Stimulated activated effector memory CD8-positive, alpha-beta T cell treated with anti-CD3 and anti-CD28 coated beads, Interleukin-12 subunit alpha, Interleukin-12 subunit beta, amount 100 ng/mL, for 72 hours (primary cell): ENCODE results near the gene C20orf144.

Experiments
- ATAC-seq: fragments of 150-1000 bp; cut with Tn5 transposase; 2 replicates; pipeline ENCODE4 v1.10.0; 2021
- DNase-seq, 2 donors: peaks; one replicate each; pipeline ENCODE4 v3.0.0; 2021 to 2022; ENCODE audit warnings: low spot score in 2 of 2
- H3K27ac Mint-ChIP-seq: one replicate; pipeline ENCODE4 v1.8.0; 2022; ENCODE audit warnings: mild to moderate bottlenecking, mixed read lengths
- H3K36me3 Mint-ChIP-seq: one replicate; pipeline ENCODE4 v1.8.0; 2022; ENCODE audit warnings: mild to moderate bottlenecking, mixed read lengths
- H3K4me1 Mint-ChIP-seq: one replicate; pipeline ENCODE4 v1.8.0; 2022; ENCODE audit warnings: mixed read lengths
- H3K4me3 Mint-ChIP-seq: one replicate; pipeline ENCODE4 v1.8.0; 2022; ENCODE audit warnings: mild to moderate bottlenecking, mixed read lengths
- H3K9me3 Mint-ChIP-seq: one replicate; pipeline ENCODE4 v1.8.0; 2022; ENCODE audit warnings: mixed read lengths

The C20orf144 gene

GRCh38 chr20:33676652-33677645, 14.8 kb downstream of the C20orf144 start:
- DNase-seq (no peak), ATAC-seq (no peak)
- Mint-ChIP-seq H3K4me1 (peaks cover 67% of the 10 kb centered on the region), H3K36me3 (peaks cover 62% of the 10 kb centered on the region), H3K27ac (no peak overlapping the region), H3K9me3 (no peaks in the 10 kb centered on the region), H3K4me3 (no peak overlapping the region)

GRCh38 chr20:33677991-33678702, 16.0 kb downstream of the C20orf144 start:
- peaks cover 68% of the 10 kb centered on the region for H3K4me1 Mint-ChIP-seq
- no peak for DNase-seq
- H3K36me3 Mint-ChIP-seq: peaks cover 73% of the 10 kb centered on the region
- peak overlapping the region; percentile 83 for H3K27ac Mint-ChIP-seq
- no peak overlapping the region for H3K4me3 Mint-ChIP-seq
- no peak for ATAC-seq
- no peaks in the 10 kb centered on the region for H3K9me3 Mint-ChIP-seq

GRCh38 chr20:33679758-33680485, 17.8 kb downstream of the C20orf144 start:
- no peaks in the 10 kb centered on the region for H3K9me3 Mint-ChIP-seq
- ATAC-seq: peak; percentile 78
- peak in 1 of 2 donors; percentile 77 for DNase-seq
- H3K4me1 Mint-ChIP-seq: peaks cover 59% of the 10 kb centered on the region
- H3K27ac Mint-ChIP-seq: peak overlapping the region; percentile 68
- peak overlapping the region; percentile 15 for H3K4me3 Mint-ChIP-seq
- H3K36me3 Mint-ChIP-seq: peaks cover 85% of the 10 kb centered on the region

- H3K4me3 Mint-ChIP-seq: peak overlapping the region; percentile 15
Measured at GRCh38 chr20:33680686-33681085, 18.6 kb downstream of the C20orf144 start.

GRCh38 chr20:33681288-33681687, 19.2 kb downstream of the C20orf144 start:
- Mint-ChIP-seq H3K4me3 (peak overlapping the region; percentile 43), H3K9me3 (no peaks in the 10 kb centered on the region), H3K27ac (peak overlapping the region; percentile 68), H3K36me3 (peaks cover 83% of the 10 kb centered on the region), H3K4me1 (peaks cover 55% of the 10 kb centered on the region)
- DNase-seq (no peak), ATAC-seq (no peak)

More at GRCh38 chr20:33680686-33681085, 18.6 kb downstream of the C20orf144 start:
- no peak for DNase-seq
- Mint-ChIP-seq H3K27ac (peak overlapping the region; percentile 68), H3K9me3 (no peaks in the 10 kb centered on the region), H3K36me3 (peaks cover 88% of the 10 kb centered on the region), H3K4me1 (peaks cover 60% of the 10 kb centered on the region)
- no peak for ATAC-seq

- Mint-ChIP-seq H3K4me1 (peaks cover 61% of the 10 kb centered on the region), H3K27ac (peak overlapping the region; percentile 68), H3K4me3 (peak overlapping the region; percentile 43), H3K9me3 (no peaks in the 10 kb centered on the region), H3K36me3 (peaks cover 81% of the 10 kb centered on the region)
- ATAC-seq (peak; percentile 31), DNase-seq (no peak)
Measured at GRCh38 chr20:33681728-33682353, 19.7 kb downstream of the C20orf144 start.

- H3K4me1 Mint-ChIP-seq: peaks cover 76% of the 10 kb centered on the region
Measured at GRCh38 chr20:33684533-33685327, 22.6 kb downstream of the C20orf144 start.

GRCh38 chr20:33685328-33686099, 23.4 kb downstream of the C20orf144 start:
- DNase-seq: peak in 1 of 2 donors; percentile 77
- peak; percentile 65 for ATAC-seq
- H3K9me3 Mint-ChIP-seq: no peaks in the 10 kb centered on the region
- peaks cover 74% of the 10 kb centered on the region for H3K4me1 Mint-ChIP-seq
- H3K4me3 Mint-ChIP-seq: peak overlapping the region; percentile 84
- H3K27ac Mint-ChIP-seq: peak overlapping the region; percentile 89
- peaks cover 48% of the 10 kb centered on the region for H3K36me3 Mint-ChIP-seq

More at GRCh38 chr20:33684533-33685327, 22.6 kb downstream of the C20orf144 start:
- ATAC-seq (no peak), DNase-seq (peak in 1 of 2 donors; percentile 50)
- peaks cover 56% of the 10 kb centered on the region for H3K36me3 Mint-ChIP-seq
- H3K27ac Mint-ChIP-seq: peak overlapping the region; percentile 89
- peak overlapping the region; percentile 84 for H3K4me3 Mint-ChIP-seq
- H3K9me3 Mint-ChIP-seq: no peaks in the 10 kb centered on the region

GRCh38 chr20:33686100-33686983, 24.2 kb downstream of the C20orf144 start, which contains the start of gene E2F1:
E2F1 (minus strand) TSS chr20:33686385; CDS start chr20:33686264, 121 bp downstream.
- peak within 1 kb of the TSS; percentile 84 for H3K4me3 Mint-ChIP-seq
- H3K36me3 Mint-ChIP-seq: peaks cover 43% of the 10 kb centered on the region
- peak within 1 kb of the TSS; percentile 89 for H3K27ac Mint-ChIP-seq
- no peaks in the 10 kb centered on the region for H3K9me3 Mint-ChIP-seq
- DNase-seq (peak; percentile 95 to 96), ATAC-seq (peak; percentile 92)
- peaks cover 65% of the 10 kb centered on the region for H3K4me1 Mint-ChIP-seq

- DNase-seq: no peak
- Mint-ChIP-seq H3K9me3 (no peaks in the 10 kb centered on the region), H3K4me3 (peak overlapping the region; percentile 84), H3K27ac (peak overlapping the region; percentile 59), H3K4me1 (peaks cover 59% of the 10 kb centered on the region), H3K36me3 (peaks cover 43% of the 10 kb centered on the region)
- ATAC-seq: no peak
Measured at GRCh38 chr20:33686984-33687366, 24.8 kb downstream of the C20orf144 start.

- Mint-ChIP-seq H3K9me3 (no peaks in the 10 kb centered on the region), H3K36me3 (peaks cover 40% of the 10 kb centered on the region), H3K27ac (peak overlapping the region; percentile 59), H3K4me1 (peaks cover 54% of the 10 kb centered on the region), H3K4me3 (peak overlapping the region; percentile 84)
- ATAC-seq: no peak
- no peak for DNase-seq
Measured at GRCh38 chr20:33687370-33687915, 25.3 kb downstream of the C20orf144 start.
